K562 (cell line): ENCODE results near the gene RBM5. TPM values are rescaled to one million over a fixed set of nuclear protein-coding genes. Genes with fewer than 3 reads are reported as not detected.

Experiments
- ATAC-seq: fragments of 200-7000 bp; cut with Tn5 transposase; 3 replicates; pipeline ENCODE4 v1.9.1; 2020; ENCODE audit warnings: moderate library complexity
- BruUV-seq: library from RNA; stranded (reverse); fragments of 400-500 nt; replicated peaks from 2 replicates; lab custom pipeline; 2021; lab: Mats Ljungman, UMichigan
- CTCF ChIA-PET: fragments of 300-600 bp; formaldehyde crosslinking; extraction: SDS; loops from one replicate; lab custom pipeline; 2021; ENCODE audit warnings: low intra/inter-chr PET ratio; lab: Yijun Ruan, JAX
- POLR2A ChIA-PET: fragments of 300-600, 350-650 bp; sonication (Branson Sonifier 250); formaldehyde crosslinking; extraction: SDS; loops from one replicate; lab custom pipeline; 2021; ENCODE audit warnings: antibody characterized with exemption, inconsistent platforms; lab: Yijun Ruan, JAX
- DNase-seq, 4 experiments: peaks; one replicate each; pipeline versions ENCODE4 v3.0.0 to v3.0.0-alpha.2; 2011 to 2018; ENCODE audit warnings: low spot score in 3 of 4, mixed read lengths in 3 of 4; ENCODE audit errors: extremely low read depth in 1 of 4
- FAIRE-seq: peaks from 2 replicates; lab custom pipeline; 2011; peaks lifted over from hg19 to GRCh38; lab: Jason Lieb, UNC
- H2AFZ ChIP-seq: 2 replicates; pipeline ENCODE4 v1.6.0; 2011; ENCODE audit warnings: low read depth, low read length, control low read depth, inconsistent platforms
- H3K27ac ChIP-seq: fragments of 200-600 bp; 3 replicates; pipeline ENCODE4 v1.8.0; 2011; ENCODE audit warnings: low read depth, mild to moderate bottlenecking, control low read depth, inconsistent platforms, low read length, moderate library complexity, mixed read lengths; ENCODE audit errors: extremely low read depth
- H3K27me3 ChIP-seq, 2 experiments: fragments of 300-600 bp in 1 of 2; 2 replicates in 1 of 2; 3 replicates in 1 of 2; pipeline versions ENCODE4 v1.6.0 to v1.8.0; 2011; ENCODE audit warnings: inconsistent platforms in 2 of 2, low read length in 2 of 2, mild to moderate bottlenecking in 1 of 2, mixed read lengths in 1 of 2, moderate library complexity in 1 of 2; ENCODE audit not compliant: control insufficient read depth in 2 of 2, insufficient read depth in 2 of 2
- H3K36me3 ChIP-seq: fragments of 300-600 bp; 3 replicates; pipeline ENCODE4 v1.8.0; 2011; ENCODE audit warnings: mild to moderate bottlenecking, low read length, inconsistent platforms; ENCODE audit not compliant: control insufficient read depth, insufficient read depth
- H3K4me1 ChIP-seq, 2 experiments: fragments of 200-600 bp in 1 of 2; replicated peaks in 1 of 2; 2 replicates in 1 of 2; 3 replicates in 1 of 2; pipeline versions ENCODE4 v1.5.1 to v1.8.0; 2011; ENCODE audit warnings: inconsistent platforms in 2 of 2, low read length in 2 of 2, mild to moderate bottlenecking in 1 of 2, mixed read lengths in 1 of 2, moderate library complexity in 1 of 2; ENCODE audit not compliant: control insufficient read depth in 2 of 2, insufficient read depth in 2 of 2
- H3K4me2 ChIP-seq: 2 replicates; pipeline ENCODE4 v1.6.1; 2011; ENCODE audit warnings: low read length, control low read depth, inconsistent platforms, mixed read lengths; ENCODE audit not compliant: insufficient read depth
- H3K4me3 ChIP-seq: fragments of 200-600 bp; sonication (generic), shearing (Covaris generic); 2 replicates; pipeline ENCODE4 v1.5.1; 2016; ENCODE audit warnings: control low read depth, inconsistent platforms
- H3K79me2 ChIP-seq: fragments of 200-600 bp; 3 replicates; pipeline ENCODE4 v1.8.0; 2011; ENCODE audit warnings: low read length, inconsistent platforms; ENCODE audit not compliant: control insufficient read depth, insufficient read depth
- H3K9ac ChIP-seq, 2 experiments: 2 replicates each; pipeline versions ENCODE4 v1.6.0 to v1.6.1; 2011; ENCODE audit warnings: low read depth in 2 of 2, low read length in 2 of 2, control low read depth in 1 of 2, inconsistent platforms in 1 of 2, mild to moderate bottlenecking in 1 of 2, mixed read lengths in 1 of 2; ENCODE audit not compliant: insufficient read depth in 1 of 2
- H3K9me1 ChIP-seq: one replicate; pipeline ENCODE4 v1.6.0; 2011; ENCODE audit warnings: inconsistent platforms, mild to moderate bottlenecking, low read length, moderate library complexity; ENCODE audit not compliant: control insufficient read depth, insufficient read depth
- H3K9me3 ChIP-seq: replicated peaks from 2 replicates; pipeline ENCODE4 v1.5.1; 2011; ENCODE audit warnings: low read depth, low read length, inconsistent platforms; ENCODE audit not compliant: control insufficient read depth, insufficient read depth
- H4K20me1 ChIP-seq: replicated peaks from 2 replicates; pipeline ENCODE4 v1.6.1; 2011; ENCODE audit warnings: low read length, inconsistent platforms, mixed read lengths; ENCODE audit not compliant: control insufficient read depth, insufficient read depth
- EZH2 ChIP-seq: IDR thresholded peaks from 2 replicates; pipeline ENCODE4 v1.6.1; 2012; ENCODE audit warnings: low read depth, mild to moderate bottlenecking, inconsistent platforms, low read length, borderline replicate concordance
- MTF1 ChIP-seq: fragments of 250-450 bp; sonication (Bioruptor Pico); IDR thresholded peaks from 2 replicates; pipeline ENCODE4 v1.9.0; 2021; ENCODE audit warnings: moderate library complexity, mild to moderate bottlenecking, inconsistent platforms, borderline replicate concordance
- PATZ1 ChIP-seq: fragments of 250-450 bp; sonication (Bioruptor Pico); IDR thresholded peaks from 2 replicates; pipeline ENCODE4 v1.5.0; 2020; ENCODE audit warnings: mild to moderate bottlenecking, borderline replicate concordance
- POLR2H ChIP-seq: IDR thresholded peaks from 2 replicates; pipeline ENCODE4 v1.6.1; 2016; ENCODE audit warnings: missing genetic modification characterization, low read depth, mild to moderate bottlenecking, control low read depth, missing compliant biosample characterization, moderate library complexity
- PPARD ChIP-seq: fragments of 250-450 bp; sonication (Bioruptor Pico); IDR thresholded peaks from 2 replicates; pipeline ENCODE4 v1.8.0; 2022; ENCODE audit warnings: inconsistent platforms, mild to moderate bottlenecking, moderate library complexity
- PTTG1 ChIP-seq: fragments of 450-650 bp; IDR thresholded peaks from 2 replicates; pipeline ENCODE4 v1.6.1; 2016; ENCODE audit warnings: low read depth, mild to moderate bottlenecking, missing genetic modification characterization, missing compliant biosample characterization
- SNIP1 ChIP-seq: fragments of 450-650 bp; IDR thresholded peaks from 2 replicates; pipeline ENCODE4 v1.7.1; 2017; ENCODE audit warnings: low read depth, mild to moderate bottlenecking
- THAP7 ChIP-seq: fragments of 250-450 bp; sonication (Bioruptor Pico); IDR thresholded peaks from 2 replicates; pipeline ENCODE4 v1.5.0; 2021
- TRIM24 ChIP-seq, 2 experiments: fragments of 450-650 bp; IDR thresholded peaks; 2 replicates each; pipeline ENCODE4 v1.6.1; 2016
- VEZF1 ChIP-seq: fragments of 200-800 bp; sonication (Bioruptor generic); IDR thresholded peaks from 2 replicates; pipeline ENCODE4 v1.6.1; 2017; ENCODE audit warnings: missing genetic modification characterization, missing compliant biosample characterization
- ZNF212 ChIP-seq: fragments of 450-650 bp; formaldehyde crosslinking; IDR thresholded peaks from 2 replicates; pipeline ENCODE4 v1.4.0; 2020; ENCODE audit warnings: mild to moderate bottlenecking
- WGBS: fragments of 100-300 bp; shearing (Covaris generic); methylation state at CpG from one replicate; pipeline ENCODE4 v1.1.6; 2016; ENCODE audit warnings: low coverage, mixed read lengths; ENCODE audit not compliant: insufficient coverage; ENCODE audit errors: missing lambda C conversion rate; 5-methylcytosine and 5-hydroxymethylcytosine counted together
- in situ Hi-C: fragments of 300-500 bp; cut with MboI; formaldehyde crosslinking; loops from 4 replicates; pipeline ENCODE4 v1.15.0; 2018; ENCODE audit warnings: inconsistent platforms, mixed read lengths
- intact Hi-C: fragments of 100-400 bp; cut with micrococcal nuclease; formaldehyde crosslinking; loops from 2 replicates; pipeline ENCODE4 v1.14.2; 2022
- polyA plus RNA-seq, 8 experiments: library from polyadenylated mRNA; depleted of rRNA in 4 of 8; stranded (reverse) in 5 of 8; unstranded in 3 of 8; fragments of >200 nt; fragmentation: Nextera tagmentation in 2 of 8; fragmentation: Illumina TruSeq in 1 of 8; extraction: Ambion mirVana in 2 of 8; extraction: Trizol in 1 of 8; gene quantifications; 2 replicates each; pipeline versions ENCODE4 v1.2.1 to v1.2.3, GENCODE V29; 2011 to 2014; ENCODE audit warnings: inconsistent platforms in 1 of 8, missing spikeins in 1 of 8
- total RNA-seq, 7 experiments: library from RNA; depleted of rRNA in 6 of 7; stranded (reverse); fragments of >200 nt in 6 of 7; fragmentation: Illumina TruSeq in 2 of 7; extraction: Trizol in 2 of 7; gene quantifications; 2 replicates each; pipeline versions ENCODE4 v1.2.1 to v1.2.3, GENCODE V29; 2011 to 2021; ENCODE audit warnings: low replicate concordance in 1 of 7

RBM5 gene
- total and polyA plus RNA-seq, 9 of the 15 experiments (the other 6 are each of a cell fraction or from before 2014, with no cell fraction given) = 24.5 to 153 (median 81.6) TPM

- no peak for TF ChIP-seq THAP7 (CRISPR knock-in tag)
- no peak for TF ChIP-seq PTTG1 (tag)
- no peak for TF ChIP-seq PPARD (CRISPR knock-in tag)
- TF ChIP-seq VEZF1 (CRISPR knock-in tag) = no peak
- TF ChIP-seq TRIM24 (IDR thresholded peaks at IDR 0.05) = no peak
- no peak for TF ChIP-seq MTF1 (CRISPR knock-in tag)
These were observed 47.2 kb downstream of the RBM5 start (continued) for GRCh38 chr3:50135964-50136363.

- DNase-seq = no peak
- Histone ChIP-seq H3K4me3 (no peak overlapping the region), H3K36me3 (no peaks in the 10 kb centered on the region), H3K27ac (no peak overlapping the region), H4K20me1 (no peaks in the 10 kb centered on the region), H3K4me1 (peaks cover 0 to 8% of the 10 kb centered on the region in 2 experiments; a peak in 2 of 5 replicates), H3K9me3 (no peaks in the 10 kb centered on the region), H3K79me2 (no peaks in the 10 kb centered on the region), H3K4me2 (no peak overlapping the region), H3K9ac (no peak overlapping the region), H3K9me1 (no peaks in the 10 kb centered on the region), H3K27me3 (peaks cover 0 to 13% of the 10 kb centered on the region in 2 experiments; a peak in 2 of 5 replicates), H2AFZ (no peak overlapping the region)
- no TSS peak for BruUV-seq
- no peak for FAIRE-seq
- 0% methylated on average over 4 of the region's 6 CpGs for WGBS
- ATAC-seq = no peak
- no peak for TF ChIP-seq POLR2H (tag)
- no peak for TF ChIP-seq PATZ1 (CRISPR knock-in tag)
- TF ChIP-seq EZH2 = no peak
- TF ChIP-seq ZNF212 (CRISPR knock-in tag) = no peak
- no peak for TF ChIP-seq SNIP1
- in situ Hi-C loops (no loop called here), intact Hi-C loops (no loop called here)
- CTCF ChIA-PET = no interaction called here
- POLR2A ChIA-PET = interaction anchor here (0.5 to 2.1 kb wide), 7 partner anchors 11 to 105 kb away, joined by 3 to 10 read pairs (median 4); no protein-coding TSS in a partner anchor
These were observed 48.1 kb downstream of the RBM5 start for GRCh38 chr3:50136714-50137405.
